IMR-90 (cell line): ENCODE results near the gene SRRM2.

Source experiments
- BHLHE40 ChIP-seq: fragments of 150-350 bp; IDR thresholded peaks from 2 replicates; pipeline ENCODE4 v1.6.1; 2016; ENCODE audit warnings: mild to moderate bottlenecking, low read depth, low read length
- CEBPB ChIP-seq: IDR thresholded peaks from 2 replicates; pipeline ENCODE4 v1.6.1; 2012; ENCODE audit warnings: low read depth, low read length, improper control_type of control experiment
- CHD1 ChIP-seq: IDR thresholded peaks from 2 replicates; pipeline ENCODE4 v1.6.1; 2012; ENCODE audit warnings: low read depth, low read length, improper control_type of control experiment
- CTCF ChIP-seq: conservative IDR thresholded peaks from 2 replicates; pipeline ENCODE4 v1.5.1; 2012; ENCODE audit warnings: mild to moderate bottlenecking, low read depth, low read length, improper control_type of control experiment
- ELK1 ChIP-seq: fragments of 150-350 bp; IDR thresholded peaks from 2 replicates; pipeline ENCODE4 v1.6.1; 2016; ENCODE audit warnings: low read depth, mild to moderate bottlenecking, low read length, moderate library complexity, borderline replicate concordance
- MAFK ChIP-seq: IDR thresholded peaks from 2 replicates; pipeline ENCODE4 v1.6.1; 2012; ENCODE audit warnings: low read depth, low read length, improper control_type of control experiment
- MXI1 ChIP-seq: IDR thresholded peaks from 2 replicates; pipeline ENCODE4 v1.6.1; 2012; ENCODE audit warnings: low read depth, mild to moderate bottlenecking, low read length, moderate library complexity, borderline replicate concordance
- NFE2L2 ChIP-seq: fragments of 150-350 bp; IDR thresholded peaks from 2 replicates; pipeline ENCODE4 v1.6.1; 2016; ENCODE audit warnings: low read depth, mild to moderate bottlenecking, low read length
- POLR2A ChIP-seq: IDR thresholded peaks from 2 replicates; pipeline ENCODE4 v1.6.1; 2012; ENCODE audit warnings: mild to moderate bottlenecking, low read depth, low read length
- RAD21 ChIP-seq: IDR thresholded peaks from 2 replicates; pipeline ENCODE4 v1.6.1; 2012; ENCODE audit warnings: low read length, improper control_type of control experiment
- RCOR1 ChIP-seq: IDR thresholded peaks from 2 replicates; pipeline ENCODE4 v1.6.1; 2012; ENCODE audit warnings: mild to moderate bottlenecking, low read length, improper control_type of control experiment; ENCODE audit not compliant: insufficient replicate concordance
- RFX5 ChIP-seq: IDR thresholded peaks from 2 replicates; pipeline ENCODE4 v1.8.0; 2012; ENCODE audit warnings: low read depth, mild to moderate bottlenecking, low read length, moderate library complexity
- SMC3 ChIP-seq: fragments of 150-350 bp; IDR thresholded peaks from 2 replicates; pipeline ENCODE4 v1.6.1; 2016; ENCODE audit warnings: low read depth, mild to moderate bottlenecking, antibody characterized with exemption, low read length, moderate library complexity
- USF2 ChIP-seq: fragments of 150-350 bp; IDR thresholded peaks from 2 replicates; pipeline ENCODE4 v1.6.1; 2017; ENCODE audit warnings: mild to moderate bottlenecking, antibody characterized with exemption, low read length, low read depth

GRCh38 chr16:2779151-2779920 lies 26.9 kb downstream of the SRRM2 start:
- no peak for TF ChIP-seq CEBPB
- TF ChIP-seq CTCF: no peak
- TF ChIP-seq POLR2A: no peak
- no peak for TF ChIP-seq RAD21
- TF ChIP-seq MAFK: no peak
- no peak for TF ChIP-seq RCOR1
- TF ChIP-seq USF2: no peak
- TF ChIP-seq MXI1: no peak
- no peak for TF ChIP-seq BHLHE40
- TF ChIP-seq RFX5: no peak
- TF ChIP-seq CHD1: no peak
- no peak for TF ChIP-seq ELK1
- no peak for TF ChIP-seq SMC3
- TF ChIP-seq NFE2L2: no peak
